Activated CD4-positive, alpha-beta memory T cell treated with anti-CD3 and anti-CD28 coated beads, Interleukin-2, amount 10 ng/mL, durations not matched to agents 7 days and 5 days (primary cell): ENCODE results near the gene TASP1. TPM values are rescaled to one million over a fixed set of nuclear protein-coding genes. Genes with fewer than 3 reads are reported as not detected.
"Not testable (repeated sequence)": the region's sequence is repeated elsewhere in the genome, so short reads cannot be mapped to it uniquely, and the experiment has no call there.

ENCODE experiments used
- CTCF ChIA-PET: fragments of 350-600 bp; sonication (Branson Sonifier 250); formaldehyde crosslinking; loops from one replicate; lab custom pipeline; 2021; ENCODE audit warnings: antibody characterized with exemption, inconsistent platforms; lab: Charles Lee
- POLR2A ChIA-PET: fragments of 350-600 bp; sonication (Branson Sonifier 250); formaldehyde crosslinking; loops from one replicate; lab custom pipeline; 2021; ENCODE audit warnings: antibody characterized with exemption; lab: Charles Lee
- DNase-seq: peaks from one replicate; pipeline ENCODE4 v3.0.0-alpha.2; 2020
- H3K27ac Mint-ChIP-seq: one replicate; pipeline ENCODE4 v1.8.0; 2021; ENCODE audit warnings: mild to moderate bottlenecking, mixed read lengths
- H3K27me3 Mint-ChIP-seq: one replicate; pipeline ENCODE4 v1.8.0; 2021; ENCODE audit warnings: mixed read lengths
- H3K36me3 Mint-ChIP-seq: one replicate; pipeline ENCODE4 v1.8.0; 2021; ENCODE audit warnings: low read depth, mixed read lengths
- H3K4me1 Mint-ChIP-seq: one replicate; pipeline ENCODE4 v1.8.0; 2021; ENCODE audit warnings: mixed read lengths
- H3K4me3 Mint-ChIP-seq: one replicate; pipeline ENCODE4 v1.8.0; 2021; ENCODE audit warnings: mild to moderate bottlenecking, mixed read lengths
- H3K9me3 Mint-ChIP-seq: one replicate; pipeline ENCODE4 v1.8.0; 2021; ENCODE audit warnings: mixed read lengths
- total RNA-seq, 2 experiments: library from RNA; stranded (reverse); gene quantifications; one replicate each; pipeline ENCODE4 v1.2.3, GENCODE V29; 2021

Gene TASP1
- total RNA-seq, 2 experiments from 2014 or later: 8.6 to 9.8 TPM

DNA sequence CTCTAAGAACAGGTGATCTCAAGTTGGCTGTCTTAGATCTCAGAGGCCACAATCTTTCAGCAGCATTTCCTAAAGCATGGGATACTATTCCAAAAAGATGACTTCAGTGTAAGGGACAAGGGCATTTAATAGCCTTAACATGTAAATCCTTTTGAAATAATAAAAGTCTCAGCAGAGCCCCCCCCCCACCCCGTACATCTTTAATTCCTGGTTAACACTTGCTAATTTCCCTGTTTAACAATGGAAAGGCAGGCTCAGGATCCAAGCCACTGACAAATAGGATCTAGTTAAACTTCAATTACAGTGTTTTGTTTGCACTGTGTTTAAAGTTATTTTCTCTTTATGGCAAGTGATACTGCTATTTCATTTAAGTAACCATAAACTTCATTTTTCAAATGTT, 12.0 kb downstream of the TASP1 start:
- ChIA-PET POLR2A (no interaction called here), CTCF (no interaction called here)
- no peak overlapping the region for H3K4me3 Mint-ChIP-seq
- peaks cover 15% of the 10 kb centered on the region for H3K36me3 Mint-ChIP-seq
- no peak overlapping the region for H3K27ac Mint-ChIP-seq
- H3K4me1 Mint-ChIP-seq: no peaks in the 10 kb centered on the region
- H3K9me3 Mint-ChIP-seq: no peaks in the 10 kb centered on the region
- no peak for DNase-seq
- H3K27me3 Mint-ChIP-seq: no peaks in the 10 kb centered on the region

DNA sequence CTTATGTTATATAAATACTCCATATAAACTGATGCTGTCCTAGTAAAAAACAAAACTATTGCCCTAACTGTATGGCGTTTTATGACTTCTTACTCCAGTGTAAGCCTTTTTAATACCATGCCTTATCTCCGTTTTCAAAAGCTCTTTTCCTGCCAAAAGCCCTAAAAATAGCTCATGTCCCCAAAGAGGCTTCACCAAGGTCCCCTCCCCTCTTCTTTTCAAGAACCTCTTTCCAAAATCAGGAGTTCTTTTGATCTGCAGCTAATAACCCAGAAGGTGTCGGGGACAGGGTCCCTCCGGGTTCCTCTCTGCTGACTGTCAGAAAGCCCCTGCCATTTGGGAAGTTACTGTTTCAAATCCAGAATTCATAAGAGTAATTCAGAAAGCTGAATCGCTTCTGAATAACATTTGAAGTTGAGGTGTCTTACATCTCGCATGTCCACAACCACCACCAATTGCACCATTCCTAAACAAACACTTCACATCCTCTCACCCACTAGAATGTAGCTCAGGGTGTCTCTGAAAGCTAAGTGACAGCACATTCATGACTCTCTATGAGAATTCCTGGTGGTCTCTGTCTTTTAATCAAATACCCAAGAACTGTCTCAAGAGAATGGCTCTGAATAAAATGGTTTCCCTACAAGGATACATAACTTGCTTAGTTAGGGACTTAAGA, 13.3 kb downstream of the TASP1 start:
- no peak for DNase-seq
- no peaks in the 10 kb centered on the region for H3K9me3 Mint-ChIP-seq
- ChIA-PET CTCF (no interaction called here), POLR2A (no interaction called here)
- H3K27ac Mint-ChIP-seq: no peak overlapping the region
- H3K36me3 Mint-ChIP-seq: peaks cover 15% of the 10 kb centered on the region
- no peaks in the 10 kb centered on the region for H3K27me3 Mint-ChIP-seq
- H3K4me3 Mint-ChIP-seq: no peak overlapping the region
- H3K4me1 Mint-ChIP-seq: no peaks in the 10 kb centered on the region

DNA sequence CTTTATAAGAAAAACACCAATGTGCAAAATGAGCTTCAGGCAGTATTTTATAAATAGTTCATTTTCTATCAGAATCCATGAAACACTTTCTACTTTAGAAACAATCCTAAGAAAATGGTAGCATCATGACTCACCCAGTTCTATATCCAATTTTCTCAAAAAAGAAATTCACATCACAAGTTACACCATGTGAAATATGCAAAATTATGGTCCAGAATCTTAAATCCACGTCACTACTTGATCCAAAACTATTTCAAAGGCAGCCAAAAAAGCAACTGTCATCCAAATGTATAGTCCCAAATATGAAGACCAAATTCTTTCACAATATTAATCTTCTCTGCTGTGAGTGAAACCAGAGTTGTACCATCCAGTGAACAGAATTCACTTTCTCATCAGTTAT, 19.3 kb downstream of the TASP1 start:
- H3K4me1 Mint-ChIP-seq, H3K4me3 Mint-ChIP-seq, H3K36me3 Mint-ChIP-seq, H3K27me3 Mint-ChIP-seq, H3K9me3 Mint-ChIP-seq, POLR2A ChIA-PET, CTCF ChIA-PET, DNase-seq, H3K27ac Mint-ChIP-seq: not testable (repeated sequence)

DNA sequence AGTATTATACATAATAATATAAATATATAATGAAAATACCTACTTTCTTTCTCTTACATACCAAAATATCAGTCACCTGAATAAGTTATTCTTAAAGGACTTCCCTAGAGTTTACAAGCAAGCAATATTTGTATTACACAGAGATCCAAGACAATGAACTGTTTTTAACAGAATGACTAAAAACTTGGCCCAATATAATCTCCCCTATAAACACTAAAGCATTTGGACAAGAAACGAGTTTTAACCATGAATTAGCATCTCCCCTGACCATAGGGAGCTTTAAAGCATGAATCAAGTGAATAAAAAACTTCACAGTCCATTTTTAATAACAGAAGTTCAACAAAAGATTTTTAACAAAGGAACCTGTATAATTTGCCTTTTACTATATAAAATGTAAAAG, 20.3 kb downstream of the TASP1 start:
- H3K9me3 Mint-ChIP-seq, H3K36me3 Mint-ChIP-seq, H3K27ac Mint-ChIP-seq, POLR2A ChIA-PET, H3K4me3 Mint-ChIP-seq, H3K27me3 Mint-ChIP-seq, DNase-seq, H3K4me1 Mint-ChIP-seq, CTCF ChIA-PET: not testable (repeated sequence)

DNA sequence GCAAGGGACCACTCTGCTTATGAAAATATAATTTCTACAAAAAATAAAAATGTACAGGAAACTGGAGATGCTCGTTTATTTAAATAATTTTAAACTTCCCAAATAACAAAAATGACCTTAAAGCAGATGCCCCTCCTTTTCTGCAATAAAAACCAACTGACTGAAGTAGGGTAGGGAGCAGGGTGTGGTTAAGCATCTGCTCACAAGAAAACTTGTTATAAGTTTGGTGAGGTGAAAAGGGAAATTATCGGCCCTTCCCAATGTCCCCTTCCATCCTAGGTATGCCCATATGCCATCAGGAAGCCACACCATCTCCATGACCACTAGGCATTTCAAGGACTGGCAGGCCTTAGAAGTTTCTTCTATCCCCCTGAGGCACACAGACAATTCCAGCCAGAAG, 21.1 kb downstream of the TASP1 start:
- H3K36me3 Mint-ChIP-seq, H3K27ac Mint-ChIP-seq, H3K4me1 Mint-ChIP-seq, H3K9me3 Mint-ChIP-seq, CTCF ChIA-PET, DNase-seq, POLR2A ChIA-PET, H3K4me3 Mint-ChIP-seq, H3K27me3 Mint-ChIP-seq: not testable (repeated sequence)

DNA sequence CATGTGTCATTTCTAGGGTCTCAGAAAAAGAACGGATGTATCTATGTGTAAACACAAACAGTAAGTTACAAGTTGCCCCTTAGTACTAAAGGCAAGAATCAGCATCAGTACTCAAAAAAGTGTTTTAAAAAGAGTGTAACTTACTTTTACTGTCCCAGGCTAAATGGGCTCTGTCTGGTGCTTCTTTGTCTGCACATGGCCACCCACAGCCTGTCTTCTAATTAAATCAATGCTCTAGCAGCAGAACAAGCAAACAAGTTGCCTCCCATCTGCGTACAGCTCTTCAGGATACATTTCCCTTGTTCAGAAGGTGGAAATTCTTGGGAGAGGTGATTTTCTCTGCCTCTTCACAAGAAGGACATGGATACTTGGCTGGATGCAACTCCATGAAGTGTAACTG, 22.0 kb downstream of the TASP1 start:
- H3K27me3 Mint-ChIP-seq, CTCF ChIA-PET, H3K4me1 Mint-ChIP-seq, H3K36me3 Mint-ChIP-seq, DNase-seq, H3K27ac Mint-ChIP-seq, H3K9me3 Mint-ChIP-seq, H3K4me3 Mint-ChIP-seq, POLR2A ChIA-PET: not testable (repeated sequence)

DNA sequence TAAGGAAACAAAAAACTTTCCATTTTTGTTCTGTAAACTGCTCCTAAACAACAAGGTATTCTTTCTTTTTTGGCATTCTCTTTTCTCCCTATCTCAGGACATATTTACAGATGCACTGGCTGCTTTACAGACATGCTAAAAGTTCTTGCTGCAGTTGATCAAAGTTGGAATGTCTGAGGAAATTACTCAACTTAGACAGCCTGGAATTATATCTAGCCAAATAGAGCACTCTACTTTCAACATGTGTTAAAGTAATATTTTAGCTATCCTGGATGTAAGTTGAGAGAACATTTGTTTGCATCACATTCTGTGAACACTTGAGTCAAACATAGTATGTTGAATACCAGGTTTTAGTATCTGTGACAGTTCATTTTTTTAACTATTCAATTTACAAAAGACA, 24.8 kb downstream of the TASP1 start:
- Mint-ChIP-seq H3K4me1 (no peaks in the 10 kb centered on the region), H3K9me3 (no peaks in the 10 kb centered on the region), H3K36me3 (no peaks in the 10 kb centered on the region), H3K27ac (no peak overlapping the region), H3K27me3 (no peaks in the 10 kb centered on the region), H3K4me3 (no peak overlapping the region)
- ChIA-PET CTCF (no interaction called here), POLR2A (no interaction called here)
- no peak for DNase-seq

DNA sequence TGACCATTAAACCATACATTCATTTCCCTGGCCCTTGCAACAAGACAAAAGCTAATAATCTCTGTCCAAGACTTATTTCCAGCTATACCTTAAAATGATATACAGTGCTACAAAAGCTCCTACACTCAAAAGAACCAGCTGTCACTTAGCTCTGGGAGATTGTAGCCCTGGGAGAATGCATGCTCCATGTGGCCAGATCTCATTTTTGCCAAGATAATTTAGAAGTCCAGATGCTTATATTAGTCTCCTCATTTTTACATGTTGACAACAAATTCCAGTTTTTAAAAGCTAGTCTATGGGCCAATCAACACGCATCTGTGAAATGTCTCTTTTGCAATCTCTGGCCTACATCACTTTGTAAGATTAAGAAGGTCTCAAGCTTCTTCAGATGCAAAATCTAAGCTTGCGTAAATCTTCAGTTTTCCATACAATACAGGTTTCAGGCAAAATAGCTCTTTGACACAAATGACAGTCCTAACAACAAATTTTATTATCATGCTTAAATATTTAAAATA, 27.1 kb downstream of the TASP1 start:
- no peak for DNase-seq
- Mint-ChIP-seq H3K36me3 (no peaks in the 10 kb centered on the region), H3K27ac (no peak overlapping the region), H3K27me3 (no peaks in the 10 kb centered on the region), H3K4me1 (no peaks in the 10 kb centered on the region), H3K9me3 (no peaks in the 10 kb centered on the region), H3K4me3 (no peak overlapping the region)
- ChIA-PET POLR2A (no interaction called here), CTCF (interaction anchor here (1.4 kb wide), 1 partner anchor 9 kb away, joined by 4 read pairs; no protein-coding TSS in a partner anchor)

DNA sequence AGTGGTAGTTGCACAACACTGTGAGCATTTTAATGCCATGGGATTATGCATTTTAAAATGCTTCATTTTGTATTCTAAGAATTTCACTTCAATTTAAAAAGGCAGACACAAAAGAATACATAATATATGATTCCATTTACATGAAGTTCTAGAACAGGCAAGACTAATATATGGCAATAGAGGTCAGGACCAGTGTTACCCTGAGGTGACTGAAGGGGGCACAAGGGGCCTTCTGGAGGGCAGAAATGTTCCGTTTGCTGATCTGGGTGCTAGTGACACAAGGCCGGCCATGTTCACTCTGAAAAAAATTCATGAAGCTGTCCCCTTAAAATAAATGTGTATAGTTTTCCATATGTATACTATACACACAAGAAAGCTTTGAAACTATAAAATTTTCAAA, 28.5 kb downstream of the TASP1 start:
- Mint-ChIP-seq H3K4me1 (no peaks in the 10 kb centered on the region), H3K36me3 (peaks cover 4% of the 10 kb centered on the region), H3K4me3 (no peak overlapping the region), H3K27me3 (no peaks in the 10 kb centered on the region), H3K9me3 (no peaks in the 10 kb centered on the region), H3K27ac (no peak overlapping the region)
- POLR2A ChIA-PET: no interaction called here
- CTCF ChIA-PET: no interaction called here
- no peak for DNase-seq

DNA sequence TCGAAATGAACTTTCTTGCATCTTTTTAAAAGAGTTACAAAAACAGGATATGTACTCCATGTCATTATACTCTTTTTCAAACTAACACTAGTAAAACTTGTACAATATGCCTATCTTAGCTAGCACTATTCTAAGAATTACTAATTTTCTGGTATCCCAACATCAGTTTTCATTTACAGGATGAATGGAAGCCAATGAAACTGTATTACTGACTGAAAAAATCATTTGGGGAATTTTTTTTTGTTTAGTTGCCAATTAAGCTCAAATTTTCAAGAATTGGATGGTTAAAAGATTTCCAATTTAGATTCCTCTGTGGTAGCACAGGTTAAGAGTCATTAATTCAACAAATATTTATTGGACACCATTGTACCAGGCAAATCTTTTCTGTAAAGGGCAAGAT, 30.7 kb downstream of the TASP1 start:
- Mint-ChIP-seq H3K4me3 (no peak overlapping the region), H3K4me1 (no peaks in the 10 kb centered on the region), H3K36me3 (peaks cover 4% of the 10 kb centered on the region), H3K27me3 (no peaks in the 10 kb centered on the region), H3K27ac (no peak overlapping the region), H3K9me3 (no peaks in the 10 kb centered on the region)
- DNase-seq: no peak
- ChIA-PET POLR2A (no interaction called here), CTCF (interaction anchor here (1.1 kb wide), 1 partner anchor 61 kb away, joined by 3 read pairs; no protein-coding TSS in a partner anchor)

DNA sequence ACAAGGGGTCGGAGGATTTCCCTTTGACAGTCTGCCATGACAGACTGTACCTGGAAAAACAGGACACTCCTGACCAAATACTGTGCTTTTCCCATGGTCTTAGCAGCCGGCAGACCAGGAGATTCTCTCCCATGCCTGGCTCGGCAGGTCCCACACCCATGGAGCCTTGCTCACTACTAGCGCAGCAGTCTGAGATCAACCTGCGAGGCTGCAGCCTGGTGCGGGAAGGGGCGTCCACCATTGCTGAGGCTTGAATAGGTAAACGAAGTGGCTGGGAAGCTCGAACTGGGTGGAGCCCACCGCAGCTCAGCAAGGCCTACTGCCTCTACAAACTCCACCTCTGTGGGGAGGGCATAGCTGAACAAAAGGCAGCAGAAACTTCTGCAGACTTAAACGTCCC, 45.3 kb downstream of the TASP1 start:
- H3K9me3 Mint-ChIP-seq, H3K4me1 Mint-ChIP-seq, H3K27me3 Mint-ChIP-seq, H3K4me3 Mint-ChIP-seq, POLR2A ChIA-PET, DNase-seq, H3K27ac Mint-ChIP-seq, CTCF ChIA-PET: not testable (repeated sequence)
- H3K36me3 Mint-ChIP-seq: peaks cover 17% of the 10 kb centered on the region

DNA sequence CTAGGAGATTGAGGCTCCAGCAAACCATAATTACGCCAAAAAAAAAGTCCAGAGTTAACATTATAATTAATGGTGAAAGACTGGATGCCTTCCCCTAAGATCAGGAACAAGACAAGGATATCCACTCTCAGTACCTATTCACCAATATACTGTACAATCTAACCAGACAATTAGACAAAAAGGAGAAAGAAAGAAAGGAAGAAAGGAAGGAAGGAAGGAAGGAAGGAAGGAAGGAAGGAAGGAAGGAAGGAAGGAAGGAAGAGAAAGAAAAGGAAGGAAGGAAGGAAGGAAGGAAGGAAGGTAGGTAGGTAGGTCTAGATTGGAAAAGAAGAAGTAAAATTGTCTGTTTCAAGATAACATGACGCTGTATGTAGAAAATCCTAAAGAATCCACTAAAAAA, 50.7 kb downstream of the TASP1 start:
- Mint-ChIP-seq H3K9me3 (peaks cover 5% of the 10 kb centered on the region), H3K4me3 (no peak overlapping the region), H3K27me3 (no peaks in the 10 kb centered on the region), H3K27ac (no peak overlapping the region), H3K36me3 (peaks cover 13% of the 10 kb centered on the region), H3K4me1 (peaks cover 2% of the 10 kb centered on the region)
- ChIA-PET CTCF (no interaction called here), POLR2A (no interaction called here)
- no peak for DNase-seq

DNA sequence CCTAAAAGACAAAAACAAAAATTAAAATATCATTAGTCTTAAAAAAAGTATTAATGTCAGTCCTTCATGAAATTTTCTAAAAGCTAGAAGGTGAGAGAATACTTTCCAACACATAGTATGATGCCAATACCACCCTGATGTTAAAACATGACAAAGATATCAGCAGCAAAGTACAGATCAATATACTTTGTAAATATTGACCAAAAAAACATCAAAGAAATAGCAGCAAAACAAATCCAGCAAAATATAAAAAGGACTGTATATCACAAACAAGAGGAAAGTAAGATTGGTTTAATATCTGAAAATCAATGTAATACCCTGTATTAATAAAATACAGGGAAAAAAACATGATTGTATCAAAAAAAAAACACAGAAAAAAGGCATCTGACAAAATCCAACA, 51.4 kb downstream of the TASP1 start:
- Mint-ChIP-seq H3K4me1 (peaks cover 2% of the 10 kb centered on the region), H3K36me3 (peaks cover 13% of the 10 kb centered on the region)

DNA sequence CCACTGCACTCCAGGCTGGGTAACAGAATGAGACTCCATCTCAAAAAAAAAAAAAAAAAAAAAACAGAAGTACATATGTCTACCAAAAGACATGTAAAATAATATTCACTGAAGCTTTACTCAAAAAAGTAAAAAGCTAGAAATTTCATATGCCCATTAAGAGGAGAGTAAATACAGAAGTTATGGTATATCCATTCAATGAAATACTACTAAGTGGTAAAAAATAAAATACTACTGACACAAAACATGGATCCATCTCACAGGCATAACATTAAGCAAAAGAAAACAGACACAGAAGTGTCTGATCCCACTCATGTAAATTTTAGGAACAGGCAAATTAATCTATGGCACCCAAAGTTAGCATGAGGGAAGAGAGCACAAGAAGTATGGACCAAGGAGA, 52.6 kb downstream of the TASP1 start:
- no peak for DNase-seq
- H3K9me3 Mint-ChIP-seq: peaks cover 5% of the 10 kb centered on the region
- CTCF ChIA-PET: interaction anchor here (0.7 kb wide), 1 partner anchor 410 kb away, joined by 5 read pairs; no protein-coding TSS in a partner anchor
- POLR2A ChIA-PET: no interaction called here
- H3K4me1 Mint-ChIP-seq: peaks cover 2% of the 10 kb centered on the region
- H3K36me3 Mint-ChIP-seq: peaks cover 13% of the 10 kb centered on the region
- H3K27ac Mint-ChIP-seq: no peak overlapping the region
- H3K4me3 Mint-ChIP-seq: no peak overlapping the region
- no peaks in the 10 kb centered on the region for H3K27me3 Mint-ChIP-seq

More for the DNA sequence above, 51.4 kb downstream of the TASP1 start:
- ChIA-PET POLR2A (no interaction called here), CTCF (no interaction called here)
- no peaks in the 10 kb centered on the region for H3K27me3 Mint-ChIP-seq
- no peak overlapping the region for H3K27ac Mint-ChIP-seq
- no peak overlapping the region for H3K4me3 Mint-ChIP-seq
- peaks cover 5% of the 10 kb centered on the region for H3K9me3 Mint-ChIP-seq
- no peak for DNase-seq
